Gastrocnemius medialis (tissue), 4 donors: ENCODE data around the gene TEX19.

ENCODE experiments used
- POLR2A ChIP-seq, 2 donors: fragments of 450-650 bp; IDR thresholded peaks; one replicate each; pipeline ENCODE4 v1.6.1; 2017; ENCODE audit warnings: antibody characterized with exemption in 2 of 2, mild to moderate bottlenecking in 2 of 2, moderate library complexity in 2 of 2
- TF ChIP-seq, protein P1 (sequence below), 5 experiments: fragments of 450-650 bp in 3 of 5; fragments of 200-600 bp in 2 of 5; sonication (generic) in 2 of 5; IDR thresholded peaks in 4 of 5; conservative IDR thresholded peaks in 1 of 5; 1 replicate in 4 of 5; 2 replicates in 1 of 5; pipeline ENCODE4 v1.5.1; 2016 to 2019; ENCODE audit warnings: antibody characterized with exemption in 5 of 5, mild to moderate bottlenecking in 3 of 5, moderate library complexity in 3 of 5

GRCh38 chr17:82380860-82381702 lies 22.0 kb downstream of the TEX19 start:
- TF ChIP-seq, protein P1, sequence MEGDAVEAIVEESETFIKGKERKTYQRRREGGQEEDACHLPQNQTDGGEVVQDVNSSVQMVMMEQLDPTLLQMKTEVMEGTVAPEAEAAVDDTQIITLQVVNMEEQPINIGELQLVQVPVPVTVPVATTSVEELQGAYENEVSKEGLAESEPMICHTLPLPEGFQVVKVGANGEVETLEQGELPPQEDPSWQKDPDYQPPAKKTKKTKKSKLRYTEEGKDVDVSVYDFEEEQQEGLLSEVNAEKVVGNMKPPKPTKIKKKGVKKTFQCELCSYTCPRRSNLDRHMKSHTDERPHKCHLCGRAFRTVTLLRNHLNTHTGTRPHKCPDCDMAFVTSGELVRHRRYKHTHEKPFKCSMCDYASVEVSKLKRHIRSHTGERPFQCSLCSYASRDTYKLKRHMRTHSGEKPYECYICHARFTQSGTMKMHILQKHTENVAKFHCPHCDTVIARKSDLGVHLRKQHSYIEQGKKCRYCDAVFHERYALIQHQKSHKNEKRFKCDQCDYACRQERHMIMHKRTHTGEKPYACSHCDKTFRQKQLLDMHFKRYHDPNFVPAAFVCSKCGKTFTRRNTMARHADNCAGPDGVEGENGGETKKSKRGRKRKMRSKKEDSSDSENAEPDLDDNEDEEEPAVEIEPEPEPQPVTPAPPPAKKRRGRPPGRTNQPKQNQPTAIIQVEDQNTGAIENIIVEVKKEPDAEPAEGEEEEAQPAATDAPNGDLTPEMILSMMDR (IDR thresholded peaks at IDR 0.05 in 4 of 5, conservative IDR thresholded peaks at IDR 0.05 in 1 of 5): no peak
- no peak for TF ChIP-seq POLR2A (IDR thresholded peaks at IDR 0.05)
